Esophagus muscularis mucosa (tissue), 4 donors: ENCODE results near the gene TSPYL4. TPM values are rescaled to one million over a fixed set of nuclear protein-coding genes. Genes with fewer than 3 reads are reported as not detected.

Source experiments
- DNase-seq: peaks from one replicate; pipeline ENCODE4 v3.0.0-alpha.2; 2017; ENCODE audit errors: extremely low spot score
- H3K27ac ChIP-seq, 4 donors: fragments of 200-600 bp; sonication (generic); replicated peaks in 1 of 4; 1 replicate in 3 of 4; 2 replicates in 1 of 4; pipeline ENCODE4 v1.5.1; 2016 to 2019; ENCODE audit warnings: mild to moderate bottlenecking in 1 of 4
- H3K27me3 ChIP-seq, 4 donors: fragments of 200-600 bp; sonication (generic); one replicate each; pipeline versions ENCODE4 v1.5.1 to v1.6.0; 2016 to 2019
- H3K36me3 ChIP-seq, 4 donors: fragments of 200-600 bp; sonication (generic); one replicate each; pipeline ENCODE4 v1.5.1; 2016 to 2019
- H3K4me1 ChIP-seq, 4 donors: fragments of 200-600 bp; sonication (generic); one replicate each; pipeline ENCODE4 v1.5.1; 2016 to 2019
- H3K4me3 ChIP-seq, 4 donors: fragments of 200-600 bp; sonication (generic); 1 replicate in 2 of 4; 2 replicates in 2 of 4; pipeline ENCODE4 v1.5.1; 2016 to 2019; ENCODE audit warnings: mild to moderate bottlenecking in 4 of 4, moderate library complexity in 1 of 4
- H3K9me3 ChIP-seq, 4 donors: fragments of 200-600 bp; sonication (generic); 1 replicate in 3 of 4; 2 replicates in 1 of 4; pipeline ENCODE4 v1.5.1; 2016 to 2019
- EP300 ChIP-seq: sonication (generic); formaldehyde crosslinking; IDR thresholded peaks from one replicate; pipeline ENCODE4 v1.6.1; 2017; ENCODE audit warnings: antibody characterized with exemption
- POLR2A ChIP-seq: fragments of 450-650 bp; IDR thresholded peaks from one replicate; pipeline ENCODE4 v1.6.1; 2017; ENCODE audit warnings: antibody characterized with exemption, moderate library complexity, mild to moderate bottlenecking, low read depth
- POLR2AphosphoS5 ChIP-seq, 2 donors: sonication (generic); formaldehyde crosslinking; IDR thresholded peaks; one replicate each; pipeline ENCODE4 v1.6.1; 2017; ENCODE audit warnings: antibody characterized with exemption in 2 of 2
- WGBS: methylation state at CpG from one replicate; pipeline ENCODE4 v1.1.5; 2018; 5-methylcytosine and 5-hydroxymethylcytosine counted together
- intact Hi-C: fragments of 100-400 bp; cut with DNase I; formaldehyde crosslinking; loops from one replicate; pipeline ENCODE4 v1.15.1; 2023
- total RNA-seq, 4 donors: library from RNA; depleted of rRNA; stranded (reverse); fragments of >200 nt; gene quantifications; one replicate each; pipeline versions ENCODE4 v1.1.0 to v1.2.1, GENCODE V29; 2016
- TF ChIP-seq, protein P1 (sequence below), 3 experiments: fragments of 200-600 bp in 2 of 3; fragments of 450-650 bp in 1 of 3; sonication (generic) in 2 of 3; IDR thresholded peaks; one replicate each; pipeline ENCODE4 v1.5.1; 2017 to 2019; ENCODE audit warnings: antibody characterized with exemption in 3 of 3, mild to moderate bottlenecking in 2 of 3, moderate library complexity in 1 of 3

TSPYL4 gene
- total RNA-seq, 4 donors from 2014 or later, result 14.4 to 22.8 (median 18.4) TPM

DNA sequence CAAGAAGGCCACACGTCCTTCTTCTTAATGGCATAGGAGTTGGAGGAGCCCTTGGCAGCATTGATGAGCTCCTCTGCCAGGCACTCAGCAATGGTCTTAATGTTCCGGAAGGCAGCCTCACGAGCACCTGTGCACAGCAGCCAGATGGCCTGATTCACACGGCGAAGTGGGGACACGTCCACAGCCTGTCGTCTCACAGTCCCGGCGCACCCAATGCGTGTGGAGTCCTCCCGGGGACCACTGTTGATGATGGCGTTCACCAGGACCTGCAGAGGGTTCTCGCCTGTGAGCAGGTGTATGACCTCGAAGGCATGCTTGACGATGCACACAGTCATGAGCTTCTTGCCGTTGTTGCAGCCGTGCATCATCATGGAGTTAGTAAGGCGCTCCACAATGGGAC is 4.6 kb upstream of the TSPYL4 start:
- Histone ChIP-seq H3K27ac (no peak overlapping the region), H3K4me1 (peaks cover 11 to 16% (median 13%) of the 10 kb centered on the region in 4 donors), H3K27me3 (no peaks in the 10 kb centered on the region), H3K9me3 (no peaks in the 10 kb centered on the region), H3K4me3 (no peak overlapping the region), H3K36me3 (peaks cover 0 to 14% (median 5%) of the 10 kb centered on the region in 4 donors)
- intact Hi-C loops, result no loop called here
- 91% methylated on average over 5 of the region's 18 CpGs for WGBS
- no peak for TF ChIP-seq EP300
- no peak for TF ChIP-seq POLR2A
- TF ChIP-seq POLR2AphosphoS5 (IDR thresholded peaks at IDR 0.05), result no peak
- DNase-seq, result no peak

GRCh38 chr6:116256694-116257093 is 2.8 kb upstream of the TSPYL4 start:
- intact Hi-C loops, result no loop called here
- Histone ChIP-seq H3K9me3 (no peaks in the 10 kb centered on the region), H3K4me1 (peaks cover 26 to 32% (median 29%) of the 10 kb centered on the region in 4 donors), H3K4me3 (no peak overlapping the region), H3K27ac (no peak overlapping the region), H3K27me3 (no peaks in the 10 kb centered on the region), H3K36me3 (peaks cover 0 to 14% (median 5%) of the 10 kb centered on the region in 4 donors)
- no peak for DNase-seq
- TF ChIP-seq EP300 (no peak), POLR2AphosphoS5 (IDR thresholded peaks at IDR 0.05) (no peak), POLR2A (no peak)
- 97% methylated on average over 1 of the region's 1 CpG for WGBS

GRCh38 chr6:116255246-116255800 is 1.4 kb upstream of the TSPYL4 start:
- DNase-seq, result no peak
- Histone ChIP-seq H3K27me3 (no peaks in the 10 kb centered on the region), H3K4me1 (peaks cover 39 to 45% (median 43%) of the 10 kb centered on the region in 4 donors), H3K9me3 (no peaks in the 10 kb centered on the region), H3K36me3 (peaks cover 0 to 14% (median 5%) of the 10 kb centered on the region in 4 donors), H3K4me3 (no peak overlapping the region), H3K27ac (peak overlapping the region in 2 of 4 donors; percentile 95 to 96)
- WGBS, result 44% methylated on average over 5 of the region's 5 CpGs
- TF ChIP-seq EP300 (no peak), POLR2A (no peak), POLR2AphosphoS5 (IDR thresholded peaks at IDR 0.05) (no peak)
- TF ChIP-seq, protein P1, sequence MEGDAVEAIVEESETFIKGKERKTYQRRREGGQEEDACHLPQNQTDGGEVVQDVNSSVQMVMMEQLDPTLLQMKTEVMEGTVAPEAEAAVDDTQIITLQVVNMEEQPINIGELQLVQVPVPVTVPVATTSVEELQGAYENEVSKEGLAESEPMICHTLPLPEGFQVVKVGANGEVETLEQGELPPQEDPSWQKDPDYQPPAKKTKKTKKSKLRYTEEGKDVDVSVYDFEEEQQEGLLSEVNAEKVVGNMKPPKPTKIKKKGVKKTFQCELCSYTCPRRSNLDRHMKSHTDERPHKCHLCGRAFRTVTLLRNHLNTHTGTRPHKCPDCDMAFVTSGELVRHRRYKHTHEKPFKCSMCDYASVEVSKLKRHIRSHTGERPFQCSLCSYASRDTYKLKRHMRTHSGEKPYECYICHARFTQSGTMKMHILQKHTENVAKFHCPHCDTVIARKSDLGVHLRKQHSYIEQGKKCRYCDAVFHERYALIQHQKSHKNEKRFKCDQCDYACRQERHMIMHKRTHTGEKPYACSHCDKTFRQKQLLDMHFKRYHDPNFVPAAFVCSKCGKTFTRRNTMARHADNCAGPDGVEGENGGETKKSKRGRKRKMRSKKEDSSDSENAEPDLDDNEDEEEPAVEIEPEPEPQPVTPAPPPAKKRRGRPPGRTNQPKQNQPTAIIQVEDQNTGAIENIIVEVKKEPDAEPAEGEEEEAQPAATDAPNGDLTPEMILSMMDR (IDR thresholded peaks at IDR 0.05), result no peak
- intact Hi-C loops, result no loop called here

GRCh38 chr6:116254297-116255056 is 602 bp upstream of the TSPYL4 start:
- peaks cover 0 to 10% (median 5%) of the 10 kb centered on the region in 4 donors for H3K36me3 ChIP-seq
- H3K27me3 ChIP-seq, result no peaks in the 10 kb centered on the region
- H3K9me3 ChIP-seq, result no peaks in the 10 kb centered on the region
- H3K27ac ChIP-seq, result peak overlapping the region; percentile 94 to 96 (median 95)
- WGBS, result 9% methylated on average over 4 of the region's 4 CpGs
- intact Hi-C loops, result no loop called here
- peaks cover 42 to 54% (median 51%) of the 10 kb centered on the region in 4 donors for H3K4me1 ChIP-seq
- no peak for DNase-seq
- H3K4me3 ChIP-seq, result peak overlapping the region; percentile 94 to 99 (median 97)
- TF ChIP-seq POLR2AphosphoS5 (IDR thresholded peaks at IDR 0.05) (no peak), POLR2A (no peak), EP300 (no peak)
- TF ChIP-seq, protein P1 (IDR thresholded peaks at IDR 0.05), result no peak

DNA sequence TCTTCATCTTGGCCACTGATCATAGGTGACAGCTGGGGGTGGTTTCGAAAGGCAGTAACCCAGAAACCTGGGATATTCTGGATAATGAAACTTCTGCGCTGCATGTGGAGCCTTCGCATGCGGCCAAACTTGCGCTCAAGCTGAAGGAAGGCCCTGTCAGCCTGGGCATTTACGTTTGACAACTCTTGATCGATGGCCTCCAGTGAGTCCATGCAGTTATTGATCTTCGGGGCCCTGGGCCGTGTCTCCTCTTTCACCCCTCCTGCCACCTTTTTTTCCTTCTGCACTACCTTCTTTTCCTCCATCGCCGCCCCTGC is 729 bp downstream of the TSPYL4 start:
- H3K27me3 ChIP-seq, result no peaks in the 10 kb centered on the region
- peaks cover 45 to 63% (median 61%) of the 10 kb centered on the region in 4 donors for H3K4me1 ChIP-seq
- H3K27ac ChIP-seq, result peak overlapping the region; percentile 94 to 96 (median 95)
- peak overlapping the region; percentile 94 to 99 (median 97) for H3K4me3 ChIP-seq
- H3K9me3 ChIP-seq, result no peaks in the 10 kb centered on the region
- DNase-seq, result no peak
- 10% methylated on average over 6 of the region's 11 CpGs for WGBS
- H3K36me3 ChIP-seq, result peaks cover 0 to under 1% (median 0%) of the 10 kb centered on the region in 4 donors
- intact Hi-C loops, result no loop called here
- TF ChIP-seq POLR2AphosphoS5 (IDR thresholded peaks at IDR 0.05) (no peak), EP300 (no peak), POLR2A (no peak)
- TF ChIP-seq, protein P1 (IDR thresholded peaks at IDR 0.05), result no peak
